MG63 (cell line): ENCODE results near the gene KLRB1. TPM values are rescaled to one million over a fixed set of nuclear protein-coding genes. Genes with fewer than 3 reads are reported as not detected.
"Not testable (repeated sequence)": the region's sequence is repeated elsewhere in the genome, so short reads cannot be mapped to it uniquely, and the experiment has no call there.

Experiments
- DNase-seq: peaks from one replicate; pipeline ENCODE4 v3.0.0-alpha.2; 2020
- H3K27me3 ChIP-seq: fragments of 250-450 bp; sonication (Bioruptor Pico); 2 replicates; pipeline ENCODE4 v1.5.1; 2020; ENCODE audit warnings: mild to moderate bottlenecking, moderate library complexity
- H3K36me3 ChIP-seq: fragments of 250-450 bp; sonication (Bioruptor Pico); 2 replicates; pipeline ENCODE4 v1.5.1; 2020; ENCODE audit warnings: mild to moderate bottlenecking, moderate library complexity
- H3K4me3 ChIP-seq: fragments of 250-450 bp; sonication (Bioruptor Pico); 2 replicates; pipeline ENCODE4 v1.5.1; 2020; ENCODE audit warnings: mild to moderate bottlenecking, moderate library complexity
- H3K9me3 ChIP-seq: fragments of 250-450 bp; sonication (Bioruptor Pico); 2 replicates; pipeline ENCODE4 v1.5.1; 2020; ENCODE audit warnings: mild to moderate bottlenecking, moderate library complexity
- total RNA-seq: library from RNA; depleted of rRNA; stranded (reverse); fragments of >200 nt; shearing (Covaris generic); gene quantifications from 2 replicates; pipeline ENCODE4 v1.2.3, GENCODE V29; 2014; ENCODE audit warnings: low replicate concordance; rRNA removed

KLRB1 gene
- total RNA-seq, result not detected in 2 replicates

DNA sequence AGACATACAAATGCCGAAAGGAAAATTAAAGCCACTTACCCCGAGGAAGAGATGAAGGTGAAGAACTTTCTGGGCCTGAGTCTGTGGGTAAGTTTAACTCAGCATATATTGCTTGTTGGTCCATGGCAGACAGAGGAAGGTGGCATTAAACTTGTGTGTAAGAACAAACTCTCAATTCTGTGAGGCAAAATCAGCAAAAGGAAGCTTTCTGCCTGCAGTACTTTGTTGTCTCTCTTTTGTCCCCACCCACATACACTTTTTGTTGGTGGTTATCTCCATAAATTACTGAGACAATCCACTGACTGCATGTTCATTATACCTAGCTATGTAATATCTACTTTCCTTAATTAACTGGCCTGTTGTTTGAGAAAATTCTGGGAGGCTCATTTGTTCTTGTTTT, at the start of gene KLRB1:
Gene KLRB1 (minus strand): TSS at position 201 of the 400 bp plus-strand sequence. CDS start 77 bp downstream, at position 124.
- DNase-seq, result no peak
- H3K9me3 ChIP-seq, result no peaks in the 10 kb centered on the region
- no peak within 1 kb of the TSS for H3K4me3 ChIP-seq
- no peaks in the 10 kb centered on the region for H3K36me3 ChIP-seq
- no peaks in the 10 kb centered on the region for H3K27me3 ChIP-seq

DNA sequence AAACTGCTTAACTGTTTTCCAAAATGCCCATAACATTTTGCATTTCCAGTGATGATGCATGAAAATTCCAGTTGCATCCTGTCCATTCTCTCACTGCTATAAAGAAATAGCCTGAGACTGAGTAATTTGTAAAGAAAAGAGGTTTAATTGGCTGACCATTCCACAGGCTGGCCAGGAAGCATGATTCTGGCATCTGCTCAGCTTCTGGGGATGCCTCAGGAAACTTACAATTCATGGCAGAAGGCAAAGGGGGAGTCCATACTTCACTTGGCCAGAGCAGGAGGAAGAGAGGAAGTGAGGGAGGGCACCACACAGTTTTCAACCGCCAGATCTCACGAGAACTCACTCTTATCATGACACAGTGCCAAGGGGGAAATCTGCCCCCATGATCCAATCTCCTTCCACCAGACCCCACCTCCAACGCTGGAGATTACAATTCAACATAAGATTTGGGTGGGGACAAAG, 43.6 kb upstream of the KLRB1 start:
- Histone ChIP-seq H3K36me3 (peaks cover 16% of the 10 kb centered on the region), H3K4me3 (no peak overlapping the region; the same call in 1 of the 2 replicates), H3K27me3 (no peaks in the 10 kb centered on the region), H3K9me3 (no peaks in the 10 kb centered on the region)
- peak; percentile 53 for DNase-seq

DNA sequence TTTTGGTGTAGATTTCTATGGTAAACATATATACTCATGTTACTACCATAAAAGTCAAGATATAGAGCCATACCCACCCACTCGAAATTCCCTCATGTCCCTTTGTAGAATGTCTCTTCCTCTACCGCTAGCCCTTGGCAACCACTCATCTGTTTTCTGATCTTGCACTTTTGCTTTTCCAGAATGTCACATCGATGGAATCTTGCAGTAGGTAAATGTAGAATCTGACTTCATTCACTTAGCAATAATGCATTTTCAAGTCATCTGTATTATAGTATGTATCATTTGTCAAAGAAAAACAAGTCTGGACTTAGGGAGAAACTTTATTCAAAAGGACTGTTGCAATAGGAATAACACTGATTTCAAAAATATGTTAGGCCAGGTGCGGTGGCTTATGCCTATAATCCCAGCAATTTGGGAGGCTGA, 42.4 kb upstream of the KLRB1 start:
- peak overlapping the region; percentile 76 for H3K4me3 ChIP-seq
- H3K9me3 ChIP-seq, result peaks cover 2% of the 10 kb centered on the region; the same call in 1 of the 2 replicates
- no peak for DNase-seq
- no peaks in the 10 kb centered on the region for H3K27me3 ChIP-seq
- H3K36me3 ChIP-seq, result peaks cover 14% of the 10 kb centered on the region

DNA sequence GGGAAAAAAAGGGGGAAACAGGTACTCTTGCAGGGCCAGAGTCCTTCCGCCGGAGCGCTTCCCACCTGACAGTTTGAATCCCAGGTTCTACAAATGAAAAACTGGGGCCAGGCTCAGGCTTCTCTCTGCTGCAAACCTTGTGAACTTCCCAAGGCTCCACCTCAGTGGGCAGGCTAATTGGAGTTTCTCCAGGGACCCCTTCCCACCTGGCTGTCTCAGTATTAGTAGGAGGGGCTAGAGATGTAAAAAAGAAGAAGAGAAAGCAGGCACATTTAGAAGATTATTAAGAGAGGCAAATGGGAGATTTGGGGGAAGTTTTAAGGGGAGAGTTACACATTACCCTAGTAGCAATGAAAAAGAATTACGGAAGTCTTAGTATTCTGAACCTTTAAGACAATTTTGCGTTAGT, 41.8 kb upstream of the KLRB1 start:
- H3K27me3 ChIP-seq, result no peaks in the 10 kb centered on the region
- H3K4me3 ChIP-seq, result peak overlapping the region; percentile 76
- DNase-seq, result no peak
- peaks cover 14% of the 10 kb centered on the region for H3K36me3 ChIP-seq
- H3K9me3 ChIP-seq, result peaks cover 3% of the 10 kb centered on the region; the same call in 1 of the 2 replicates

DNA sequence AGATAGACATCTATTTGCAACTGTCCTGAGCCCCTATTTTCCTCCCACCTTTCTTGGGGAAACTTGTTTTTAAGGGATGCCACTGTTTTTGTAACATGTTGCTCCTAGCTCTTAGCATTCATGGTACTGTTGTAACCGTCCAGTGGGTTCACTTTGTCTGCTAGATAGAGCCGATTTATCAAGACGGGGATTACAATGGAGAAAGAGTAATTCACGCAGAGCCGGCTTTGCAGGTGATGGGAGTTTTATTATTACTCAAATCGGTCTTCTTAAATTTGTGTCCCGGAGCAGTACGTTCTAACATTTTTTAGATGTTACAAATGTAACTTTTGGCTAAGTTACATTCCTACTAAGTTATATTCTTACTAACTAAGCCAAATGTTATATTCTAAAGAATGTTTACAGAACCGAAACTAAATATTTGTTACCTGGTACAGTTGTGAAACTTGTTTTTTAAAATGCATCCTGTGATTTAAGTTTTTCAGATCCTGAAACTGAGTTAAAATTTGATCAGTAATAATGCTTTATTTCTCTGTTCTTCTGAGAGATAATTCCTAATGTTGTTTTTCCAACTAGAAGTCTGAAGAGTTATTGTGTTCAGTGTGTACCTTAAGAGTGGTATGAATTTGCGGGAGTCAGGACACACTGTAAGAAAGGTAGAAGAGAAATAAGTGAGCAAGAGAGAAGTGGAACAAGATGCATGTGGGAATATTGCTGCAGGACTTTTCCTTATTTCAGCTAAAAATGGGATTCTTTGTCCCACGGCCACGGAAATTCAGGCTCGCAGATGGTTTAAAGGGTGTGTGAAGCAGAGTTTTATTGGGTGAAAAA, 41.2 kb upstream of the KLRB1 start:
- no peaks in the 10 kb centered on the region for H3K27me3 ChIP-seq
- no peak for DNase-seq
- peaks cover 13% of the 10 kb centered on the region for H3K36me3 ChIP-seq
- peaks cover 3% of the 10 kb centered on the region; the same call in 1 of the 2 replicates for H3K9me3 ChIP-seq
- H3K4me3 ChIP-seq, result peak overlapping the region; percentile 76

DNA sequence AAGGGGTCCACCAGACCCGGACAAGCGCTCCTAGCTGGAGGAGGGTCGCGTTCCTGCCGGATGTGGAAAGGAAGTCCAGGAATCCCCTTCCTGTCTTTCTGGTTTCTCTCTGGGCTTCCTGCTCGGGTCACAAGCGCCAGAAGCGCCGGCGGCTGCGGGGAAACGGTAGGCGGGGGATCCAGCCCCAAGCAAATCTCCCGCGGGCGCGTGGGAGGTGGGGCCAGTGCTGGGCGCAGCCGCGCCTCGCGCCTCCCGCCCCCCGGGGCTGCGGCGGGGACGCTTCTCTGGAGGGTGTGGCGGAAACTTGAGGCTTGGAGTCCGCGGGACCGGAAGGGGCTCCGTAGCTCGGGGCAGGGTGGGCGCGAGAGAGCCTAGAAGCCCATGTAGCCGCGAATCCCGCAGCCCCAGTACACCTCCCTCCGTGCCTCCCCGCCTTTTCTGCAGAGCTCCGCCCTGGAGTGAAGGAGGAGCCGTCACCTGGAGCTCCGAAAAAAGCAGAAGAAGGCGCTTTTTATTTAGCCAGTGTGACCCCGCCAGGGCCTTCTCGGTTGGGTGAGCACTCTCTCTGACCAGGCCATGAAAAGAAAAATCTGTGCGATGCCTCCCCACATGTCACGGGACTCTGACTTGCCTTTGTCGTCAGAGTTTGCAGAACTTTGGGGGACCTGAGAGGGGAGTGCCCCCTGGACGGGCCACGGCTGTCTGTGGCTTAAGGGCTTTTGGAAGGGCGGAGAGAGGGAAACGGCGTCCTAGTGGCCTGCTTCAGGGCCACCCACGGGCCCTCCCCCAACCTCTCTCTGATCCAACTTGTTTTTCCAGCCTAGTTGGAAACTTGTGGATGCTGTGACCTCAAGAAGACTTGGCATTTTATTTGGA, 40.3 kb upstream of the KLRB1 start:
- peak; percentile 91 for DNase-seq

DNA sequence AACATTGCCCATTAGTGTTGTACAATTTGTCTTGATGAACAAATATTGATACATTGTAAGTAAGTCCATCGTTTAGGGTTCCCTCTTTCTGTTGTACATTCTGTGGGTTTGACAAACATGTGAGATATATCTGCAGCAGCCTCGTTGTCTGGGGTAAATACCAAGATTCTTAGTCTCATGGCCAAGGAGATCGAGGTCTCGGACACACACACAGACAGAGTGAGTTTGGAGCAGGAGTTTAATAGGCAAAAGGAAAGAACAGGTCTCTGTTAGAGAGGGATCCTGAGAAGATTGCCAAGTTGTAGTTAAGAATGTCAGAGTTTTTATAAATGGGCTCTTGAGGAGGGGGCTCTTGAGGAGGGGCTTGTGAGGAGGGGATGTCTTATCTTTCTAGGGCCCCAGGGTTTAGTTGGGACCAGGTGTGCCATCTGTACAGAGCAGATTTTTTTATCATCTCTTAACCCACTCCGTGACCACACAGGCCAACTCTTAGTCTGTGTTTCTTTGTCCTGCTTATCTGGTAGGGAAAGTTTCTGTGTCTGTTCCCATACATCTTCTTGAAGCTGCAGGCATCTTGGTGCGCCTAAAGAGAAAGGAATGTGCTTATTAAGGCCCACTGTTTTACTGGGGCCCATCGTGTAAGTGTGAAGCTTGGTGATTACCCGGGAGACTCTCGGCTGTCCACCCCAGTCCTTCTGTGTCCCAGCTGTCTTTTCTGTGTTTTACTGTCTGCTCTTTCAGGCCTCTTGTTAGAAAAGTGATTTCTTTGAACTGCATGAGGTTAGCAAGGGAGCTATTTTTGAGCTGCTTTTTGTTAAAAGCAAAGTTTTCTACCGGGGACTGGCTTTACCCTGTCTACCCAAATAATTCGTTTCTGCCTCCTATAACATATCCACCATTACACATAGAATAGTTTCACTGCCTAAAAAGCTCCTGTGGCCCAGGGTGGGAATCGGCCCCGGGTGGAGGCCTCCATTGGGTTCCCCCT, 39.4 kb upstream of the KLRB1 start:
- Histone ChIP-seq H3K36me3 (peaks cover 5% of the 10 kb centered on the region; the same call in 1 of the 2 replicates), H3K9me3 (peaks cover 3% of the 10 kb centered on the region; the same call in 1 of the 2 replicates)
- no peak for DNase-seq

More for the DNA sequence above, 40.3 kb upstream of the KLRB1 start:
- peaks cover 6% of the 10 kb centered on the region; the same call in 1 of the 2 replicates for H3K36me3 ChIP-seq
- peaks cover 3% of the 10 kb centered on the region; the same call in 1 of the 2 replicates for H3K9me3 ChIP-seq
- H3K4me3 ChIP-seq, result peak overlapping the region; percentile 76
- H3K27me3 ChIP-seq, result no peaks in the 10 kb centered on the region

DNA sequence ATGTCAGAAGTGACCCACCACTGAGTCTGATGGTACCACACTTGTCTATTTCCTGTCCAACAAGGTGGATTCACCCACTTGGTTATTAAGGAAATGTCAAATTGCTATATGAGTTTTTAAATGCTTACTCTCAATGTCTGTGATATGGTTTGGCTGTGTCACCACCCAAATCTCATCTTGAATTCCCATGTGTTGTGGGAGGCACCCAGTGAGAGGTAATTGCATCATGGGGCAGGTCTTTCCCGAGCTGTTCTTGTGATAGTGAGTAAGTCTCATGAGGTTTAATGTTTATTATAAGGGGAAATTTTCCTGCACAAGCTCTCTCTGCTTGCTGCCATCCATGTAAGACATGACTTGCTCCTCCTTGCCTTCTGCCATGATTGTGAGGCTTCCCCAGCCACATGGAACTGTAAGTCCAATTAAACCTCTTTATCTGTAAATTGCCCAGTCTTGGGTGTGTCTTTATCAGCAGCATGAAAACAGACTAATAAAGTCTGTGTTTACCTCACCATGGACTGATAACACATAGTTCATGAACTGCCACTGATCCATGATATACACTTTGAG, 37.4 kb upstream of the KLRB1 start:
- not testable (repeated sequence) for H3K36me3 ChIP-seq, H3K27me3 ChIP-seq, H3K9me3 ChIP-seq, DNase-seq, H3K4me3 ChIP-seq

More for the DNA sequence above, 39.4 kb upstream of the KLRB1 start:
- H3K4me3 ChIP-seq, result peak overlapping the region; percentile 76
- H3K27me3 ChIP-seq, result no peaks in the 10 kb centered on the region

DNA sequence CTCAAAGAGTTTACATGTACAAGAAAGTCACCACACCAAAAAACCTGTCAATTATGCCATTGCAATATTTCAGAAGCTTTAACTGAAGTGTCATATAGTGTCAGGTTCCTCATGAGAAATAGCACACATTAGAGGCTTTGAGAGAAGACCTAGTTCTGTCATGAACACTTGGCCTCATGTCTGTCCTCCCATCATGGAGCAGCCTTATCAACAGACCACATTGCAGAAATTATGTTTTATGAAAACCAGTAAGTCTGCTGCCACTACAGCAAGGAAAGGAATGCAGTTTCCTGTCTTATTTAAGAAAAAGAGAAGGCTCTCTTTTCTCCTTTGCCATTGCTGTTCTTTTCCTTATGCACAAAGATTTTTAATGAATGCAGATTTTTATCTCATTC, 35.5 kb upstream of the KLRB1 start:
- Histone ChIP-seq H3K27me3 (no peaks in the 10 kb centered on the region), H3K36me3 (no peaks in the 10 kb centered on the region), H3K9me3 (peaks cover 3% of the 10 kb centered on the region; the same call in 1 of the 2 replicates), H3K4me3 (no peak overlapping the region)
- DNase-seq, result no peak

DNA sequence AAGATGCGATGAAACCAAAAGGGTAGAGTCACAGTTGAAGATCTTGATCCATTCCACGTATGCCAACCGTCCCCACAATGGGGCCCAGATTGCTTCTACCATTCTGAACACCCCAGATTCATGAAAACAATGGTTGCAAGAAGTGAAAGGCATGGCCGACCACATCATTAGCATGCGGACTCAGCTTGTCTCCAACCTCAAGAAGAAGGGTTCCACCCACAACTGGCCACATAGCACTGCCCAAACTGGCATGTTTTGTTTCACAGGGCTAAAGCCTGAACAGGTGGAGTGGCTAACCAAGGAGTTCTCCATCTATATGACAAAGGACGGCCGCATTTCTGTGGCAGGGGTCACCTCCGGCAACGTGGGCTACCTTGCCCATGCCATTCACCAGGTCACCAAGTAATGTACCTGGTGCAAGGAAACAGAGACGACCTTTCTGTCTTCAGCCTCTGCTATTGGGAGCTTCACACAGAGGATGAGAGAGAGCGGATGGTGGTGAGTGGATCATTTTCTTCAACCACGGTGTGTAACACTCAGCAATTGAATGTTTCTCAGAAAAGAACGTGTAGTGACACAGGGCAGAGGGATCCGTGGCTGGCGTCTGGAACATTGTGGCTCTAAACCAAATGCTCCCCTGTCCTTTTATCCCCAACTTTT, 35.0 kb upstream of the KLRB1 start:
- Histone ChIP-seq H3K9me3 (peaks cover 3% of the 10 kb centered on the region; the same call in 1 of the 2 replicates), H3K27me3 (no peaks in the 10 kb centered on the region), H3K4me3 (no peak overlapping the region), H3K36me3 (no peaks in the 10 kb centered on the region)
- DNase-seq, result no peak

DNA sequence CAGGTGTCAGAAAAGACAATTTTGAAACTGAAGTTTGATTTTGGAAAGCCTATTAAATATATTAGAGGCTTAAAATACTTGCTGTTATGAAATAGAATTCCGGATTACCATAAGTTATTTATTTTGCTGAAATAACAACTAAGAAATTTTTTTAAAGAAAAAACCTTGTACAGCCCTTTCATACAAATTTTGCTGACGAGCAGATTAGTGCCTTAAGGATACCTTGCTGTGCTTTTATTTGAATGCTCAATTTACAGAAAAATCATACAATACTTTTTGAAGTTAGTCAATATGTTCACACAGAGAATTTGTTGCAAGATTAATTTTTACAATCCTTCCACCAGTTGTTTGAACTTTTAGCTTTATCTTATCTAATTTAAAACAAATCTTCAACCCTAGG, 32.3 kb upstream of the KLRB1 start:
- Histone ChIP-seq H3K27me3 (no peaks in the 10 kb centered on the region), H3K4me3 (no peak overlapping the region), H3K36me3 (no peaks in the 10 kb centered on the region), H3K9me3 (no peaks in the 10 kb centered on the region; the same call in 1 of the 2 replicates)
- no peak for DNase-seq

DNA sequence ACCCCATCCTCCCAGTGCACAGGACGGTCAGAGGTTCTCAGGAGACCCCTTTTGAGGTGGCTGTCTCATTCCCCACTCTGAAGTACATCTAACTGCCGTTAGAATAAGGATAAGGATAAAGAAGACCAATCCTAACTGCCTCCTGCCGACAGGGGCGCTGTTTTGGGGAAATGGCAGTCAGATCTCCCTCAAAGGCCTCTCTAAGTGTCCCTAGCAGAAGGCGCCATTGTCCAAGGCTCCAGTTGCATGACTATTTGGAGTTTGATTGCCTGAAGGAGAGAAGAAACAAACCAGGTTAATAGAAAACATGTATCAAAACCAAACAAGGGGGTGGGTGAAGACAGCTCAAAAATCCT, 29.1 kb upstream of the KLRB1 start:
- H3K36me3 ChIP-seq, result no peaks in the 10 kb centered on the region
- DNase-seq, result no peak
- no peaks in the 10 kb centered on the region for H3K9me3 ChIP-seq
- no peak overlapping the region for H3K4me3 ChIP-seq
- H3K27me3 ChIP-seq, result no peaks in the 10 kb centered on the region

DNA sequence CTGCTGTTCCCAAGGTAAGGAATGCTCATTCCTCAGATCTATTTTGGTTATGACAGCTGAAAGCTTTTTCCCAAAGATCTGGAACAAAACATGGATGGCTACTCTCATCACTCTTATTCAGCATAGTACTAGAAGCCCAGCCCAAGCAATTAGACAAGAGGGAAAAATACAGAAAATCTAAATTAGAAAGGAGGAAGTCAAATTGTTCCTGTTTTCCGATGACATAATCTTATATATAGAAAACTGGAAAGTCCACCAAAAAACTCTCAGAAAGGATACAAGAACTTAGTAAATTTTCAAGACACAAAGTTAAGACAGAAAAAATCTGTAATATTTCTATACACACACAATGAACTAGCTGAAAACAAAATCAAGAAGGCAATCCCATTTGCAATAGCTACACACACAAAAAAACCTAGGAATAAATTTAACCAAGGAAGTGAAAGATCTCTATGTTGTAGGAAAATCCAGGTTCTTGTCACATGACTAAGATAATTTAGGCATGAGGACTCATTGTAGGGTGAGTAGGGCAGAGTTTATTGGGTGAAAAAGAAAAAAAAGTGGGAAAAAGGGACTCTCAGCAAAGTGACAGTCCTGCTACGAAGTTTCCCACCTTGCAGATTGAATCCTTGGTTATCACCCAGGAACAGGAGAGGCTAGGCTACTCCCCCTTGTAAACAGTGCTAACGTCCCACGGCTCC, 28.6 kb upstream of the KLRB1 start:
- no peaks in the 10 kb centered on the region for H3K9me3 ChIP-seq
- H3K27me3 ChIP-seq, result no peaks in the 10 kb centered on the region
- no peak for DNase-seq
- H3K36me3 ChIP-seq, result no peaks in the 10 kb centered on the region
- H3K4me3 ChIP-seq, result no peak overlapping the region

DNA sequence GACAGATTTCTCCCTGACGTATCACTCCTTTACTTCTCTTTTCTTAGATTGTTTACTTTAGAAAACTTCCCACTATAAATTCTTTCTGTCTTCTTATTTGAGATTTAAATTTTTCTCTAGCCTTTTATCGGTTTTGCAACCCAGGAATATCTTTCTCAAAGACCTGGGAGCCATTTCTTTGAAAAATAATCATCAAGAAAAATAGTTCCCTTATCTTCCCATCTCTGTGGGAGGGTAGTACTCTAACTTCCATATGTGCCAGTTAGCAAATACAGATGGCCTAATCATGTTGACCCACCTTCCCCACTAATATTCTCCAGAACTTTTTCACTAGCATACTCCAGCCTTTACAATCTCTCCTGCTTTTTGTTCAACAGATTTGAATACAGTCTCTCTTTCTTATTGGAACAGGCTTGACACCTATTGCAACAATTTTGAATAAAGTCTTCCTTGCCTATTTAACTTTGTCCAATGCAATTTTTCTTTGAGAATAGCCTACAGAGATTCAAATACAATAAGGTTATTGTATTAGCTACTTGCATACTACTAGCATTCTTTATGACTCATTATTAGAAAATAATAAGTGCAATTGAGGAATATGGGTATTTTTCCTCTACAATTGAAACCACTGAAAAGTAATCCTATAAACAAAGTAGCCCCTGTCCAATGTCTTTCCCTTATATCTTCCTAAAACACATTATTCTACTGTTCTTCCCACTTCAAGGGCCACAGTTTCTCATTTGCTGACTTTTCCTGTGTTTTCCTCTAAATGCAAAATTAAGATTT, 27.4 kb upstream of the KLRB1 start:
- DNase-seq, result no peak
- Histone ChIP-seq H3K9me3 (no peaks in the 10 kb centered on the region), H3K36me3 (no peaks in the 10 kb centered on the region), H3K4me3 (no peak overlapping the region), H3K27me3 (no peaks in the 10 kb centered on the region)
